ENCODE data around the gene LRP1B.

The LRP1B gene

GRCh38 chr2:140621583-140622362 is 1509.0 kb downstream of the LRP1B start:
- no peak for TF ChIP-seq EZH2phosphoT487 (IDR thresholded peaks at IDR 0.05; ENCODE audit: borderline replicate concordance)
- no peak for TF ChIP-seq CTCF (conservative IDR thresholded peaks at IDR 0.05; ENCODE audit: low read length)
- no peaks in the 10 kb centered on the region for H3K9me2 ChIP-seq (replicated peaks; ENCODE audit: low read depth, low read length)
- no peak overlapping the region for H3K4me2 ChIP-seq (ENCODE audit: low read depth, low read length, poor library complexity, severe bottlenecking)
- H3K36me3 ChIP-seq (ENCODE audit: insufficient read depth, low read length), result no peaks in the 10 kb centered on the region
- H4K20me1 ChIP-seq (ENCODE audit: insufficient read depth, low read length, poor library complexity, severe bottlenecking), result no peaks in the 10 kb centered on the region
- no peak overlapping the region for H3K4me3 ChIP-seq (ENCODE audit: low read length, poor library complexity, severe bottlenecking)
- no peak overlapping the region for H3K9ac ChIP-seq (ENCODE audit: low read depth, low read length, poor library complexity, severe bottlenecking)
- H3K9me3 ChIP-seq (ENCODE audit: insufficient read depth, low read depth, low read length), result no peaks in the 10 kb centered on the region
- H3K79me2 ChIP-seq (ENCODE audit: insufficient read depth, low read length), result no peaks in the 10 kb centered on the region
- H3K4me1 ChIP-seq (ENCODE audit: insufficient read depth, low read length, poor library complexity, severe bottlenecking), result no peaks in the 10 kb centered on the region
- H2AFZ ChIP-seq (ENCODE audit: low read length), result no peak overlapping the region
- H3F3A ChIP-seq (ENCODE audit: low read depth), result no peaks in the 10 kb centered on the region
- no peaks in the 10 kb centered on the region for H3K27me3 ChIP-seq (ENCODE audit: insufficient read depth, low read length, poor library complexity, severe bottlenecking)

- Histone ChIP-seq H2AFZ (ENCODE audit: low read length) (no peak overlapping the region), H3F3A (ENCODE audit: low read depth) (no peaks in the 10 kb centered on the region), H3K9me3 (ENCODE audit: insufficient read depth, low read depth, low read length) (no peaks in the 10 kb centered on the region), H3K9me2 (replicated peaks; ENCODE audit: low read depth, low read length) (no peaks in the 10 kb centered on the region), H3K4me1 (ENCODE audit: insufficient read depth, low read length, poor library complexity, severe bottlenecking) (no peaks in the 10 kb centered on the region), H3K79me2 (ENCODE audit: insufficient read depth, low read length) (no peaks in the 10 kb centered on the region), H3K27me3 (ENCODE audit: insufficient read depth, low read length, poor library complexity, severe bottlenecking) (no peaks in the 10 kb centered on the region), H3K9ac (ENCODE audit: low read depth, low read length, poor library complexity, severe bottlenecking) (no peak overlapping the region), H3K4me2 (ENCODE audit: low read depth, low read length, poor library complexity, severe bottlenecking) (no peak overlapping the region), H4K20me1 (ENCODE audit: insufficient read depth, low read length, poor library complexity, severe bottlenecking) (no peaks in the 10 kb centered on the region), H3K4me3 (ENCODE audit: low read length, poor library complexity, severe bottlenecking) (no peak overlapping the region), H3K36me3 (ENCODE audit: insufficient read depth, low read length) (no peaks in the 10 kb centered on the region)
- TF ChIP-seq EZH2phosphoT487 (IDR thresholded peaks at IDR 0.05; ENCODE audit: borderline replicate concordance) (no peak), CTCF (conservative IDR thresholded peaks at IDR 0.05; ENCODE audit: low read length) (no peak)
Observed at GRCh38 chr2:140604788-140605187, 1526.0 kb downstream of the LRP1B start.

- TF ChIP-seq EZH2phosphoT487 (IDR thresholded peaks at IDR 0.05; ENCODE audit: borderline replicate concordance), result no peak
- no peak for TF ChIP-seq CTCF (conservative IDR thresholded peaks at IDR 0.05; ENCODE audit: low read length)
- no peak overlapping the region for H3K9ac ChIP-seq (ENCODE audit: low read depth, low read length, poor library complexity, severe bottlenecking)
- H3F3A ChIP-seq (ENCODE audit: low read depth), result no peaks in the 10 kb centered on the region
- H3K4me2 ChIP-seq (ENCODE audit: low read depth, low read length, poor library complexity, severe bottlenecking), result no peak overlapping the region
- no peaks in the 10 kb centered on the region for H3K36me3 ChIP-seq (ENCODE audit: insufficient read depth, low read length)
- H3K4me3 ChIP-seq (ENCODE audit: low read length, poor library complexity, severe bottlenecking), result no peak overlapping the region
- H3K9me2 ChIP-seq (replicated peaks; ENCODE audit: low read depth, low read length), result no peaks in the 10 kb centered on the region
- H4K20me1 ChIP-seq (ENCODE audit: insufficient read depth, low read length, poor library complexity, severe bottlenecking), result no peaks in the 10 kb centered on the region
- no peaks in the 10 kb centered on the region for H3K9me3 ChIP-seq (ENCODE audit: insufficient read depth, low read depth, low read length)
- H2AFZ ChIP-seq (ENCODE audit: low read length), result no peak overlapping the region
- H3K79me2 ChIP-seq (ENCODE audit: insufficient read depth, low read length), result no peaks in the 10 kb centered on the region
- no peaks in the 10 kb centered on the region for H3K27me3 ChIP-seq (ENCODE audit: insufficient read depth, low read length, poor library complexity, severe bottlenecking)
- no peaks in the 10 kb centered on the region for H3K4me1 ChIP-seq (ENCODE audit: insufficient read depth, low read length, poor library complexity, severe bottlenecking)
Observed at GRCh38 chr2:140604096-140604495, 1526.7 kb downstream of the LRP1B start.
